Mucosa of gallbladder (tissue), 1 donor: ENCODE data around the gene NCF4. TPM values are rescaled to one million over a fixed set of nuclear protein-coding genes. Genes with fewer than 3 reads are reported as not detected.

Source experiments
- DNase-seq: peaks from one replicate; pipeline ENCODE4 v3.0.0-alpha.2; 2020; ENCODE audit warnings: low spot score
- total RNA-seq: library from RNA; stranded (reverse); gene quantifications from one replicate; pipeline ENCODE4 v1.2.1, GENCODE V29; 2021
- donor health status: DM: no; HTN: no; CAD: no.

The NCF4 gene
- total RNA-seq, 1 donor from 2014 or later, result 11.3 TPM

GRCh38 chr22:36838119-36839030 lies 22.4 kb upstream of the NCF4 start:
- DNase-seq, result no peak

- DNase-seq, result no peak
Observed at GRCh38 chr22:36839356-36840073, 21.3 kb upstream of the NCF4 start.

- no peak for DNase-seq
Observed at GRCh38 chr22:36840106-36840505, 20.7 kb upstream of the NCF4 start.

GRCh38 chr22:36846271-36846670 lies 14.5 kb upstream of the NCF4 start:
- no peak for DNase-seq

GRCh38 chr22:36846949-36847348 lies 13.9 kb upstream of the NCF4 start:
- DNase-seq, result no peak

- no peak for DNase-seq
Observed at GRCh38 chr22:36850056-36850455, 10.8 kb upstream of the NCF4 start.

- no peak for DNase-seq
Observed at GRCh38 chr22:36850682-36851081, 10.1 kb upstream of the NCF4 start.

GRCh38 chr22:36852056-36852973 lies 8.5 kb upstream of the NCF4 start:
- DNase-seq, result no peak

- peak; percentile 52 for DNase-seq
Observed at GRCh38 chr22:36853407-36854099, 7.3 kb upstream of the NCF4 start.

- no peak for DNase-seq
Observed at GRCh38 chr22:36855478-36855877, 5.3 kb upstream of the NCF4 start.

- DNase-seq, result peak; percentile 92
Observed at GRCh38 chr22:36856121-36856791, 4.5 kb upstream of the NCF4 start.

- no peak for DNase-seq
Observed at GRCh38 chr22:36856792-36857135, 4.0 kb upstream of the NCF4 start.

- no peak for DNase-seq
Observed at GRCh38 chr22:36858156-36858555, 2.6 kb upstream of the NCF4 start.

GRCh38 chr22:36858966-36859365 lies 1.8 kb upstream of the NCF4 start:
- no peak for DNase-seq

GRCh38 chr22:36860017-36860416 lies 789 bp upstream of the NCF4 start:
- DNase-seq, result no peak

- no peak for DNase-seq
Observed at GRCh38 chr22:36860438-36860820, 377 bp upstream of the NCF4 start.

- DNase-seq, result peak; percentile 38
Observed at GRCh38 chr22:36862251-36863242, 1.7 kb downstream of the NCF4 start.

GRCh38 chr22:36863281-36863680 lies 2.5 kb downstream of the NCF4 start:
- DNase-seq, result no peak

- DNase-seq, result no peak
Observed at GRCh38 chr22:36863979-36864378, 3.2 kb downstream of the NCF4 start.
